ENCODE data around the gene AUTS2.

DNA sequence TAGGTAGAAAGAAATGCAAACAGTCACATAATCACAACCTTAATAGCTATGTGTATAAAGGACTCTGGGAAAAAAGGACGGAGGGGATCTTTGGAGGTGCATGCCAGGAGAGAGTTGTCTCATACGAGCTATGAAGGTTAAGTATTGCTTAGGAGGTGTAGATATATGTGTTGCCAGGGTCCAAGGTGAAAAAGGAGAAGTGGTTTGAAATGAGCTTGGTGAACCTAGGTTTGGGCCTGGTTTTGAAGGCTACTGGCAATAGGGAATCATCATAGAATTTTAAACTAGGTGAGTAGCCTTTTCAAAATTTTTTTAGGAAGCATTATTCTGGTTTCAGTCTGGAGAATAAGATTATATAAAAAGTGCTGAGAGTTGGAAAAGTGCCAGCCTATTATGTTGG is 336.8 kb downstream of the AUTS2 start:
- TF ChIP-seq TCF12 (IDR thresholded peaks at IDR 0.05; ENCODE audit: low read depth, low read length) (no peak), REST (IDR thresholded peaks at IDR 0.05; ENCODE audit: low read depth, low read length) (no peak), TCF7 (IDR thresholded peaks at IDR 0.05; ENCODE audit: borderline replicate concordance) (no peak), ASH2L (IDR thresholded peaks at IDR 0.05; ENCODE audit: borderline replicate concordance, low read depth) (no peak), BCL11A (IDR thresholded peaks at IDR 0.05; ENCODE audit: low read depth, low read length) (no peak), NFXL1 (IDR thresholded peaks at IDR 0.05; ENCODE audit: borderline replicate concordance) (no peak)
- TF ChIP-seq, protein P1, sequence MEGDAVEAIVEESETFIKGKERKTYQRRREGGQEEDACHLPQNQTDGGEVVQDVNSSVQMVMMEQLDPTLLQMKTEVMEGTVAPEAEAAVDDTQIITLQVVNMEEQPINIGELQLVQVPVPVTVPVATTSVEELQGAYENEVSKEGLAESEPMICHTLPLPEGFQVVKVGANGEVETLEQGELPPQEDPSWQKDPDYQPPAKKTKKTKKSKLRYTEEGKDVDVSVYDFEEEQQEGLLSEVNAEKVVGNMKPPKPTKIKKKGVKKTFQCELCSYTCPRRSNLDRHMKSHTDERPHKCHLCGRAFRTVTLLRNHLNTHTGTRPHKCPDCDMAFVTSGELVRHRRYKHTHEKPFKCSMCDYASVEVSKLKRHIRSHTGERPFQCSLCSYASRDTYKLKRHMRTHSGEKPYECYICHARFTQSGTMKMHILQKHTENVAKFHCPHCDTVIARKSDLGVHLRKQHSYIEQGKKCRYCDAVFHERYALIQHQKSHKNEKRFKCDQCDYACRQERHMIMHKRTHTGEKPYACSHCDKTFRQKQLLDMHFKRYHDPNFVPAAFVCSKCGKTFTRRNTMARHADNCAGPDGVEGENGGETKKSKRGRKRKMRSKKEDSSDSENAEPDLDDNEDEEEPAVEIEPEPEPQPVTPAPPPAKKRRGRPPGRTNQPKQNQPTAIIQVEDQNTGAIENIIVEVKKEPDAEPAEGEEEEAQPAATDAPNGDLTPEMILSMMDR (IDR thresholded peaks at IDR 0.05 in 2 of 3, conservative IDR thresholded peaks at IDR 0.05 in 1 of 3; ENCODE audit: control insufficient read depth in 2 of 3, extremely low read depth in 1 of 3, insufficient read depth in 1 of 3, low read depth in 3 of 3, low read length in 3 of 3) = no peak

Data from GM12878 (cell line).